Nephron (organoid): Measurements from ENCODE around the gene TUBGCP3.

Source experiments
- H3K27ac Mint-ChIP-seq, 3 experiments: 2 replicates each; pipeline ENCODE4 v1.8.0; 2020; ENCODE audit warnings: mixed read lengths in 3 of 3, mild to moderate bottlenecking in 2 of 3, moderate library complexity in 1 of 3
- H3K27me3 Mint-ChIP-seq: 2 replicates; pipeline ENCODE4 v1.8.0; 2021; ENCODE audit warnings: low read depth, mild to moderate bottlenecking, moderate library complexity, mixed read lengths
- H3K36me3 Mint-ChIP-seq: 2 replicates; pipeline ENCODE4 v1.8.0; 2020; ENCODE audit warnings: low read depth, mixed read lengths
- H3K4me1 Mint-ChIP-seq: 2 replicates; pipeline ENCODE4 v1.8.0; 2020; ENCODE audit warnings: mixed read lengths
- H3K4me3 Mint-ChIP-seq, 3 experiments: 2 replicates each; pipeline ENCODE4 v1.8.0; 2020; ENCODE audit warnings: mild to moderate bottlenecking in 3 of 3, mixed read lengths in 3 of 3, moderate library complexity in 2 of 3
- H3K9me3 Mint-ChIP-seq: 2 replicates; pipeline ENCODE4 v1.8.0; 2020; ENCODE audit warnings: mixed read lengths
- TF ChIP-seq, protein P1 (sequence below), 3 experiments: fragments of 200-600 bp; sonication (generic); IDR thresholded peaks; one replicate each; pipeline ENCODE4 v1.5.0; 2021; ENCODE audit warnings: antibody characterized with exemption in 3 of 3; ENCODE audit not compliant: unreplicated experiment in 3 of 3

The TUBGCP3 gene

DNA sequence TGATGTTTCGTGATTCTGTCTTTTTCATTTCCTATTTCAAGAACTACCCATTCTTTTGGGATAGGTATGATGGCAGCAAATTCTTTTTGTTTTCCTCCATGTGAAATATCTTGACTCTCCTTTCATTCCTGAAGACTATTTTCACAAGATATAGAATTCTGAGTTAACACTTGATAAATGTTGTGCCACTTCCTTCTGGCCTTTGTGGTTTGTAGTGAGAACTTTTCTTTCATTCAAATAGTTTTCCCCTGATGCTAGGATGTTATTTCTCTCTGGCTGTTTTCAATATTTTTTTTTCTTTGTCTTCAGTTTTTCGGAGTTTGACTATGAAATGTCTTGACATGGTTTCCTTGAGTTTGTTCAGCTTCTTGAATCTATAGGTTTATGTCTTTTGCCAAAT, 8.3 kb upstream of the TUBGCP3 start:
- Mint-ChIP-seq H3K4me3 (no peak overlapping the region), H3K27me3 (peaks cover 4% of the 10 kb centered on the region), H3K4me1 (peaks cover 9% of the 10 kb centered on the region), H3K27ac (no peak overlapping the region), H3K9me3 (peaks cover 14% of the 10 kb centered on the region), H3K36me3 (no peaks in the 10 kb centered on the region)
- TF ChIP-seq, protein P1, sequence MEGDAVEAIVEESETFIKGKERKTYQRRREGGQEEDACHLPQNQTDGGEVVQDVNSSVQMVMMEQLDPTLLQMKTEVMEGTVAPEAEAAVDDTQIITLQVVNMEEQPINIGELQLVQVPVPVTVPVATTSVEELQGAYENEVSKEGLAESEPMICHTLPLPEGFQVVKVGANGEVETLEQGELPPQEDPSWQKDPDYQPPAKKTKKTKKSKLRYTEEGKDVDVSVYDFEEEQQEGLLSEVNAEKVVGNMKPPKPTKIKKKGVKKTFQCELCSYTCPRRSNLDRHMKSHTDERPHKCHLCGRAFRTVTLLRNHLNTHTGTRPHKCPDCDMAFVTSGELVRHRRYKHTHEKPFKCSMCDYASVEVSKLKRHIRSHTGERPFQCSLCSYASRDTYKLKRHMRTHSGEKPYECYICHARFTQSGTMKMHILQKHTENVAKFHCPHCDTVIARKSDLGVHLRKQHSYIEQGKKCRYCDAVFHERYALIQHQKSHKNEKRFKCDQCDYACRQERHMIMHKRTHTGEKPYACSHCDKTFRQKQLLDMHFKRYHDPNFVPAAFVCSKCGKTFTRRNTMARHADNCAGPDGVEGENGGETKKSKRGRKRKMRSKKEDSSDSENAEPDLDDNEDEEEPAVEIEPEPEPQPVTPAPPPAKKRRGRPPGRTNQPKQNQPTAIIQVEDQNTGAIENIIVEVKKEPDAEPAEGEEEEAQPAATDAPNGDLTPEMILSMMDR (IDR thresholded peaks at IDR 0.05; ENCODE audit: unreplicated experiment in 3 of 3), result no peak

DNA sequence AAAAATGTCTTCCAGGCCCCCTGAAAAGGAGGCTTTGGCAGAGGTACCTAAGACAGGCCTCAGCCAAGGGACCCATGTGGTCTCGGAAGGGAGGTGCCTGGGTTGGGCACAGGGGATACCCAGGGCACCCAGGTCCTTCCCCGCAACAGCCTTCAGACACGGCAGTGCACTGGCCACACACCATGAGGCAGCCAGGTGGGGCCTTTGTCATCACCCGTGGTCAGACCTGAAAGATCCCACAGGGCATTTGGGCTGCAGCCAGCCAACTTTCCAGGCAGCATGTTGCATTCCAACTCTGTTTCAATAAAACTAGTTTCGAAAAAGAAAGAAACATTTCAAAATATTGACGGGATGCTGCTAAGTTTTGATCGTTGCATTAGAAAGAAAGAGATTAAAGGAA, 4.7 kb upstream of the TUBGCP3 start:
- Mint-ChIP-seq H3K4me3 (no peak overlapping the region), H3K9me3 (peaks cover 14% of the 10 kb centered on the region), H3K27ac (no peak overlapping the region), H3K4me1 (peaks cover under 1% of the 10 kb centered on the region), H3K36me3 (no peaks in the 10 kb centered on the region), H3K27me3 (peaks cover 4% of the 10 kb centered on the region)
- TF ChIP-seq, protein P1 (IDR thresholded peaks at IDR 0.05; ENCODE audit: unreplicated experiment in 3 of 3), result no peak

DNA sequence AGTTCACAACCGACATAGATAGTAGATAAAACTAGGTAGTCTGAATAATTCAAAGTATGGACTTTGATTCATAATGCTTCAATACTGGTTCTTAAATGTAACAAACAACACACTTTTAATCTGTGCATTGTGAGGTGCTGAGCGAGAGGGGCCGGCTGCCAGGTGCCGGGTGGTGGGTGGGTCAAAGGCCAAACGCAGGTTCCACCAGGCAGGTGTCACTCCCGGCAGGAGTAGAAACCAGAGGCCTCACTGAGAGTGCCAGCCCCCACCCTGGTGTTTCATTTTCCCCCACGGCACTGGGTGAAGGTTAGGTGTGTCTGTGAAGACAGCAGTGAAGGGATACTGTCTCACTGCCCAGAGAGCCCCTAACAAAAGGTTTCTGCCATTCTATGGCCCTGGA, 4.2 kb upstream of the TUBGCP3 start:
- H3K4me3 Mint-ChIP-seq, result no peak overlapping the region
- H3K27ac Mint-ChIP-seq, result no peak overlapping the region
- peaks cover under 1% of the 10 kb centered on the region for H3K27me3 Mint-ChIP-seq
- H3K36me3 Mint-ChIP-seq, result no peaks in the 10 kb centered on the region
- H3K4me1 Mint-ChIP-seq, result peaks cover 3% of the 10 kb centered on the region
- TF ChIP-seq, protein P1 (IDR thresholded peaks at IDR 0.05; ENCODE audit: unreplicated experiment in 3 of 3), result no peak
- H3K9me3 Mint-ChIP-seq, result peaks cover 14% of the 10 kb centered on the region

DNA sequence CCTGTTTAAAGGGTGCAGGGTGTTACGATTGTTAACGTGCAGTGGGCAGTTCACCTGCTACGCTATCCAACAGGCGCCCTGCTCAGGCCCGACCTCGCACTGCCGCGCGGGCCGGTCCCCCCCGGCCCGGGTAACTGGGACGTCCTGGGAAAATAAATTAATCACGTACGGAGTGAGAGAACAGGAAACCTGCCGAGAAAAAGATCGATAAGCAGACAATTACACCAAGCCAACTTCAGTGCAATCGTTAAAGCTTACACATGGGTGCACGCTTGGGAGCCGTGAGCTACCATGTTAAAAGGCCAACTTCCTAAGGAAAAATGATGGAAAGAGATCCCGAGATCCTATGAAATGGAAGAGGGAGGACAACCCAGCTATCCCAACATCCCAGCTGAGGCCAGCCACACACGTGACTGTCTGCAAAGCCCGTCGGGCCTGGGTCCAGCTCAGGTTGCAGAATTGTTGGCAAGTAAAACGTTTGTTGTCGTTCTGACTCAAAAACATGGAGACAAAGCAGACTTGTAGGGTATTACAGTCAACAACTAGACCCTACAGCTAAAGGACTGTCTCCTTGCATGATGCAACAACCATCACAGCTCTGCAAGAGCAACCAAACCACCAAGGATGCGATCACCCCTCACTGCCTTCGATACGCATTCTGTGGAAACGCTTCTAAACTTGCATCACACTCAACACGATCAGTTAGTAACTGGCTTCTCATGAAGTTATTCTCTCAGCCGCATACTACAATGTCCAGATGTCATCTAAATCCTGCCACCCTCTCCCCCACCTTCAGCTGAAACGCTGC, 741 bp upstream of the TUBGCP3 start:
- H3K9me3 Mint-ChIP-seq, result no peaks in the 10 kb centered on the region

DNA sequence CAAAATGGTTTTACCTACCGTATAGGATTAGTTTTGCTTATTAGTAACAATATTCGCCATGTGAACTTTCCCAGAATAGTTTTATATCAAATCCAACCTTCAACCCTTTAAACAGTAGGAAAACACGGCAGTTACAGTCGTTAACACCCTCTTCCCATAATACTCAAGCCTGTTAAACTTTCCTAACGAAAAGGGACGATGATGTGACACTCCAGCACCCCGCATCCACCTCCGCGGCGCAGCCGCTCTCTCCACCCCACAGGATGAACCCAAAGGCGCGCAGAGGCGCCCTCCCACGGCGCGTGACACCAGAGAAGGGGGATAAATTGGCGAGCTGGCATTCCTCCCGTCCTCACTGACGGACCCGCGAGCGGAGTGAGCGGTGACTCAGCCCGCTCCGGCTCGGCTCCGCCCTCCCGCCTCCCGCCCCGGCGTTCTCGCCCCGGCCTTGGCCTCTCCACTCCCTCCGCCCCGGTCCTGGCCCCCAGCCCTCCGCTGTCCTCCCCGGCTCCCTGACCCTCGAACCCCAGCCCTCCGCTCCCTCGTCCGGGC, 665 bp downstream of the TUBGCP3 start:
- peak overlapping the region; percentile 95 to 99 (median 98) for H3K4me3 Mint-ChIP-seq
- H3K27me3 Mint-ChIP-seq, result no peaks in the 10 kb centered on the region
- H3K9me3 Mint-ChIP-seq, result no peaks in the 10 kb centered on the region
- H3K36me3 Mint-ChIP-seq, result peaks cover 4% of the 10 kb centered on the region
- TF ChIP-seq, protein P1 (IDR thresholded peaks at IDR 0.05; ENCODE audit: unreplicated experiment in 3 of 3), result no peak
- peak overlapping the region; percentile 95 to 99 (median 97) for H3K27ac Mint-ChIP-seq
- H3K4me1 Mint-ChIP-seq, result peaks cover 14% of the 10 kb centered on the region

More for the DNA sequence above, 741 bp upstream of the TUBGCP3 start:
- Mint-ChIP-seq H3K27ac (peak overlapping the region; percentile 95 to 99 (median 97)), H3K36me3 (peaks cover 3% of the 10 kb centered on the region), H3K4me1 (peaks cover 13% of the 10 kb centered on the region), H3K4me3 (peak overlapping the region; percentile 95 to 99 (median 98)), H3K27me3 (no peaks in the 10 kb centered on the region)
- TF ChIP-seq, protein P1 (IDR thresholded peaks at IDR 0.05; ENCODE audit: unreplicated experiment in 3 of 3), result no peak
